Stimulated activated naive CD4-positive, alpha-beta T cell (primary cell): ENCODE data around the gene PLIN3.
"Not testable (repeated sequence)": the region's sequence is repeated elsewhere in the genome, so short reads cannot be mapped to it uniquely, and the experiment has no call there.

ENCODE experiments used
- DNase-seq, 6 experiments: peaks; one replicate each; lab custom pipeline; 2025; lab: John Stamatoyannopoulos, UW

Gene PLIN3

GRCh38 chr19:4867534-4868285, at the start of gene PLIN3:
TSS of gene PLIN3 (minus strand) at chr19:4867667. CDS start at chr19:4861394, 6,273 bp downstream.
- peak; percentile 48 to 86 (median 82) for DNase-seq

- peak; percentile 19 to 84 (median 52) for DNase-seq
Observed at GRCh38 chr19:4916292-4917082, 49.0 kb upstream of the PLIN3 start.

- DNase-seq, result peak; percentile 27 to 60 (median 49)
Observed at GRCh38 chr19:4914736-4915501, 47.5 kb upstream of the PLIN3 start.

- no peak for DNase-seq
Observed at GRCh38 chr19:4913996-4914735, 46.7 kb upstream of the PLIN3 start.

- DNase-seq, result peak; percentile 53 to 80 (median 64)
Observed at GRCh38 chr19:4911786-4912672, 44.6 kb upstream of the PLIN3 start.

- no peak for DNase-seq
Observed at GRCh38 chr19:4911314-4911713, 43.8 kb upstream of the PLIN3 start.

- no peak for DNase-seq
Observed at GRCh38 chr19:4910594-4911281, 43.3 kb upstream of the PLIN3 start.

GRCh38 chr19:4909897-4910593, 42.6 kb upstream of the PLIN3 start:
- peak; percentile 87 to 93 (median 91) for DNase-seq

- no peak for DNase-seq
Observed at GRCh38 chr19:4909156-4909896, 41.9 kb upstream of the PLIN3 start, which contains the start of gene UHRF1. TSS of gene UHRF1 (plus strand) at chr19:4909501. CDS start at chr19:4910886, 1,385 bp downstream.

- DNase-seq, result no peak
Observed at GRCh38 chr19:4908781-4909155, 41.3 kb upstream of the PLIN3 start.

GRCh38 chr19:4908360-4908759, 40.9 kb upstream of the PLIN3 start:
- DNase-seq, result no peak

GRCh38 chr19:4906963-4907362, 39.5 kb upstream of the PLIN3 start:
- no peak for DNase-seq

- no peak for DNase-seq
Observed at GRCh38 chr19:4904481-4904880, 37.0 kb upstream of the PLIN3 start.

- no peak for DNase-seq
Observed at GRCh38 chr19:4902796-4903195, 35.3 kb upstream of the PLIN3 start, which contains the start of gene ARRDC5. TSS of gene ARRDC5 (minus strand) at chr19:4902896. CDS start at chr19:4902825, 71 bp downstream.

- not testable (repeated sequence) for DNase-seq
Observed at GRCh38 chr19:4900879-4901278, 33.4 kb upstream of the PLIN3 start.

GRCh38 chr19:4897146-4897545, 29.7 kb upstream of the PLIN3 start:
- no peak for DNase-seq

- no peak for DNase-seq
Observed at GRCh38 chr19:4896372-4896771, 28.9 kb upstream of the PLIN3 start.

- not testable (repeated sequence) for DNase-seq
Observed at GRCh38 chr19:4892962-4893361, 25.5 kb upstream of the PLIN3 start.
